NCI-H226 (cell line): ENCODE measurements around the gene ARHGAP18.
"Not testable (repeated sequence)": the region's sequence is repeated elsewhere in the genome, so short reads cannot be mapped to it uniquely, and the experiment has no call there.

Source experiments
- DNase-seq: peaks from one replicate; pipeline ENCODE4 v3.0.0-alpha.2; 2015

The ARHGAP18 gene

DNA sequence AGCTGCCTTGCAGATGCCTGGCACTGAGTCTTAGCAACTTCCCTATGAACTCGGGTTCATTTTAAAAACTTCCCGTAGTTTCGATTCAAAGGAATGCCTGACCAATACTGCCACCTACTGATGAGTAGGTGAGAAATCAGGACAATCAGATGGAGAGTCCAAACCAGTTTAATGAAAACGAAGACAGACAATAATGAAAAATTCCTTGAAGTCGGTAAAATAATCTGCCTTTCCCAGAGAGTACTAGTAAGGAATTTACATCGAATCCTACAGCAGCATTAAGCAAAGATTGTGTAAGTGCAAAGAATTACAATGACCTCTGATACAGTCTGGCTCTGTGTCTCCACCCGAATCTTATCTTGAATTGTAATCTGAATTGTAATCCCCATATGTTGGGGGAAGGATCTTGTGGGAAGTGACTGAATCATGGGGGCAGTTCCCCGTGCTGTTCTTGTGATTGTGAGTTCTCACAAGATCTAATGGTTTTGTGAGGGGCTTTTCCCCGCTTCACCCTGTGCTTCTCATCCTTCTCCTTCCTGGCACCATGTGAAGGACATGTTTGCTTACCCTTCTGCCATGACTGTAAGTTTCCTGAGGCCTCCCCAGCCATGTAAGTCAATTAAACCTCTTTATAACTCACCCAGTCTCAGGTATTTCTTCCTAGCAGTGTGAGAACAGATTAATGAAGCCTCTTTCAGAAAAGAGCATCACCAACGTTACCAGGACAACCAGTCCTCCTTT lies 134.4 kb downstream of the ARHGAP18 start:
- DNase-seq, result peak; percentile 43

DNA sequence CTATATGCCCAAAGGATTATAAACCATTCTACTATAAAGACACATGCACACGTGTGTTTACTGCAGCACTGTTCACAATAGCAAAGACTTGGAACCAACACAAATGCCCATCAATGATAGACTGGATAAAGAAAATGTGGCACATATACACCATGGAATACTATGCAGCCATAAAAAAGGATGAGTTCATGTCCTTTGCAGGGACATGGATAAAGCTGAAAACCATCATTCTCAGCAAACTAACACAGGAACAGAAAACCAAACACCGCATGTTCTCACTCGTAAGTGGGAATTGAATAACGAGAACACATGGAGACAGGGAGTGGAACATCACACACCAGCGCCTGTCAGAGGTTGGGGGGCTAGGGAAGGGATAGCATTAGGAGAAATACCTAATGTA lies 135.4 kb downstream of the ARHGAP18 start:
- not testable (repeated sequence) for DNase-seq

DNA sequence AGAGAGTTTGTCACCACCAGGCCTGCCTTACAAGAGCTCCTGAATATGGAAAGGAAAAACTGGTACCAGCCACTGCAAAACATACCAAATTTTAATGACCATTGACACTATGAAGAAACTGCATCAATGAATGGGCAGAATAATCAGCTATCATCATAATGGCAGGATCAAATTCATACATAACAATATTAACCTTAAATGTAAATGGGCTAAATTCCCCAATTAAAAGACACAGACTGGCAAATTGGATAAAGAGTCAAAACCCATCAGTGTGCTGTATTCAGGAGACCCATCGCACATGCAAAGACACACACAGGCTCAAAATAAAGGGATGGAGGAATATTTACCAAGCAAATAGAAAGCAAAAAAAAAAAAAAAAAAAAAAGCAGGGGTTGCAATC lies 139.0 kb downstream of the ARHGAP18 start:
- DNase-seq, result not testable (repeated sequence)

DNA sequence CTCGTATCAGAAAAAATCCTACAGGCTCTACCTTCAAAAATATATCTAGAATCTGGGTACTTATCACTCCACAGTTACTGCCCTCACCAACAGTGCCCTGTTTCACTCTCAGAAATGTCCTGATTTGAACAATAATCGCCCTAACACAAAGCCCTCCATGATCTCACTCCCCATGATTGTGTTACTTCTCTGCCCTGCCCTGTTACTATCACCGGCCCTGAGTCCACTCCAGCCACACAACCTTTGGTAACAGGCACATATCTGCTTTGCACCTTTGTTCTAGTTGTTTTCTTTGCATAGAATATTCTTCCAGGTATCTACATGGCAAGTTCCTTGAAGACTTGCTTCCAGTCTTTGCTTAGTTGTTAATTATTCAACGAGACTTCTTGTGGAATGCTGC lies 142.0 kb downstream of the ARHGAP18 start:
- DNase-seq, result no peak

DNA sequence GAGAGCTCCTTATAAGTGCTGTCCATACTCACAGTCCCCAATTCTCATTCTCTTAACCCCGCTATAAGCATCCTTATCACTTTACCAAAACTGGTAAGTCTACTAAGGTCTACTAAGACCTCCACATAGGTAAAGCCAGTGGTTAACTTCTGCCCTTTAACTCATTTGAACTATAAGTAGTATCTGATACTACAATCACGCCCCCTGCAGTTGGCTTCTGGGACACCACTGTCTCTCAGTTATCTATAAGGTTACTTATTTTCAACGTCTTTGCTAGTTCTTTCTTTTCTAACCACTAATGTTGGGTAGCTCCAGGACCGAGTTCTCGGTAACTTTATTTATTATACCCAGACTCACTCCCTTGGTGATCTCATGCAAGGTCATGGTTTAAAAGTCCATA lies 142.6 kb downstream of the ARHGAP18 start:
- DNase-seq, result no peak

DNA sequence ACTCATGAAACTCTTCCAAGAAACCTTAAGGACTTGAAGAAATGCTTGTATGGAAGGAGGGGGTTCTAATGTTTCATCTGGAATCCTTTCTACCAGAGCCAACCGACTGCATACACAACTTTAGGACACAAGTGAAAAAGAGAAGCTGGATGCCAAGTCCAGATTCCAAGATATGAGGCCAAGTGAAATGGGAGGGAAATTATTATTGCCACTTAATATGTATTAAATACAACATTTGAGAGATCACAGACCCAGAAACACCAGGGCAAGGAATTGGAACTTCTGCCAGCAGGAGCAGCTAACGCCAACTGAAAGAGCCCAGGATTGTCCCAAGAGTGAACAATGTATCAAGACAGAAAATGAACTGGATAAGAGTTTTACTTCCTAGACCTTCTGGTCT lies 144.2 kb downstream of the ARHGAP18 start:
- no peak for DNase-seq

DNA sequence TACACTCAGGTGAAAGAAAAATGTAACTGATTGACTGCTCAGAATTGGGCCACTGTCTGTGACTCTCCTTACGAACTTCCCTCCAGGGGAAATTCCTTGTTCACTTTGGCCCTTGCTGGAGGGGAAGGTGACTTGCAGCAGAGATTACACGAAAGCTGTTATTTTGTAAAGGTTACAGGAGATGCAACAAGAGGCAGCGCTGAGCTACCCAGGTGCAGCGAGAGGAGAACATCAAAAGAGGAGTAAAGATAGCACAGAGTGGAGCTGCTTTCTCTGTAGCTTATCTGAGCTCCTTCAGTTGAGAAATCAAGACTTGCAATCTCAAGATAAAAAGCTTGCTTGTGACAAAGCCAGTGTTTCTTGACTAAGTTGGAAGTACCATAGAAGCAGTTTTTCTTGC lies 144.6 kb downstream of the ARHGAP18 start:
- no peak for DNase-seq

DNA sequence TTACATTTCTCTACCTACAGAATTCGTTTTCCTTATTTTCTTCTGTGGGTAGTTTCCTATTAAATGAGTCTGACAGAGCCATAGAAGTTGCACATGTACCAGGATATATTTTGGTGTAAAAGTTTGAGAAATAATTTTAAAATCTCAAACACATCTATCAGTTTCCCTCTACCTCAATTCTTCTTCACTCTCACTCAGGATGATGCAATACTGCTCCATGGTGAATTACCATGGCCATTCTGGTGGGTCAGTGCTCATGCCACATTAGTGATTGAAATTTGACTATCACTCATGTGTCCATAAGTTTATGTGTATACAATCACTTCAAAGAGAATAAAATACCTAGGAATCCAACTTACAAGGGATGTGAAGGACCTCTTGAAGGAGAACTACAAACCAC lies 151.7 kb downstream of the ARHGAP18 start:
- DNase-seq, result no peak

DNA sequence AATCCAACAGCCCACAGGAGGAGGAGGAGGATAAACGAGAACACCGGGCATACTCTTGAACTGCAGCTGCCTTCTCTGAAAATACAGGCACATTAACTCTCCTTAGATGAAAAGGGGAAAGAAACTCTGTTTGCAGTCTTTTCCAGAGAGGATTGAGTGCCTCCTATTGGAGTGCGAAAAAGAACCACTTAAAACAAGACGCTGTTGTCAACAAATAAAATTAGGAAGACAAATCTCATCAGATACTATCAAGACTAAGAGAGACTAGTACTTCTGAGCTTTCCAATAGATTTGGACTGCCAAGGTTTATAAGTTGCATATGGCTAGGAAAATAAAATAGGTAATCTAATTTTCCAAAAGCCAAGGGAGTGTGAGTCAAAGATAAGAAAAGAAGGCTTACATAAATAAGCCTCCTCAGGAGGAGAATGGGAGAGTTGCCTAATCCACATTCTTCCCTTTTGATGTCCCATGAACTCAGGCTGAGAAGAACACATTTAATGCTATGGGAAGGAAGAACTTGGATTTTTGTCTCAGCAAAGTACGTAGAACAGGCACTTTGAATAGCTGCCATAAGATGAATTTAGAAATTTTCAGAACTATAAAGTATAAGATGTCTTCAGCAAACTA lies 154.7 kb downstream of the ARHGAP18 start:
- peak; percentile 68 for DNase-seq

DNA sequence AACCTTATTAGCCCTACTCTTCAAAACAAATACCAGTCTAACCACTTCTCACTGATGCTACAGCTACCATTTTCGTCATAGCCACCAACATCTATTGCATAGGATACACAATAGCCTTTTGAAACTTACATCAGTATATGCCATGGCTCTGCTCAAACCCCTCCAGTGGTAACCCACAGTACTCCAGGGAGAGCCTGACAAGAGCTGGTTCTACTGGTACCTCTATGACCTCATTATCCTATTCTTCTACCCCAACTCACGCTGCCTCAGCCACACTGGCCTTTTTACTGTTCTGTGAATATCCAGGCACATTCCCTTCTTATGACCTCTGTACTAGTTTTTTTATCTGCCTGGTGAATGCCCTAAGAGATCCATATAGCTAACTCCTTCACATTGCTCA lies 157.6 kb downstream of the ARHGAP18 start:
- DNase-seq, result no peak

DNA sequence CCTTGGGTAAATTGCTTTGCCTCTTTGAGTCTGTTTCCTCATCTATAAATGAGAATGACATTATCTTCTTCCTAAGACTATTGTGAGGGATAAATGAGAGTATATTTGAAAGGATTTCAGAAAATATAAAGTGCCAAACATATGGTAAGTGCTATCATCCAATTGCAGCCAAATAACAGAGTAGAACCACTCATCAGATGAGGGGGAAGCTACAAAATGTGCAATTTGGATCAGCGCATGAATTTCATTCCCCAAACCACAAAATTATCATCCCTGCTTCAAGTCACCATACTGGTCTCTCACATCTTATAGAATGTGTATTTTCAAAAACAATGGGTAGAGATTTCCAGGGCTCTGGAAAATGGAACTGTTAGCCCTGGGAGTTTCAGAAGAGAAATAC lies 158.5 kb downstream of the ARHGAP18 start:
- DNase-seq, result no peak

DNA sequence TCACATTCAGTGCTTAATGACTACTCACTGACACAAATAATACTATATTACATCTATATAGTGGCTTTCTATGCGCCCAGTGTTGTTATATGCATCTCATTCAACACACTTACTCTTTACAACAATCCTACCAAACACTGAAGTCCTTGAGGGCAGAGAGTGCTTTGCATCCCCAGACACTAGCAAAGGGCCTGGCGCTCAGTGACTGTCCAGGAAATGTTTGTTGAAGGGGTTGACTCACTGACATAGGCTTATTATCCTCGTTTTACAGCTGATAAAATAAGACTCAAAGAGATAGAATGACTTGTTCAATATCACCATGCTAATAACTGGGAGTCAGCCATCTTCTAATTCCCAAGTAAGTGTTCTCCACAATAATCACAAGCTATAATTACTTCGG lies 163.3 kb downstream of the ARHGAP18 start:
- DNase-seq, result no peak

DNA sequence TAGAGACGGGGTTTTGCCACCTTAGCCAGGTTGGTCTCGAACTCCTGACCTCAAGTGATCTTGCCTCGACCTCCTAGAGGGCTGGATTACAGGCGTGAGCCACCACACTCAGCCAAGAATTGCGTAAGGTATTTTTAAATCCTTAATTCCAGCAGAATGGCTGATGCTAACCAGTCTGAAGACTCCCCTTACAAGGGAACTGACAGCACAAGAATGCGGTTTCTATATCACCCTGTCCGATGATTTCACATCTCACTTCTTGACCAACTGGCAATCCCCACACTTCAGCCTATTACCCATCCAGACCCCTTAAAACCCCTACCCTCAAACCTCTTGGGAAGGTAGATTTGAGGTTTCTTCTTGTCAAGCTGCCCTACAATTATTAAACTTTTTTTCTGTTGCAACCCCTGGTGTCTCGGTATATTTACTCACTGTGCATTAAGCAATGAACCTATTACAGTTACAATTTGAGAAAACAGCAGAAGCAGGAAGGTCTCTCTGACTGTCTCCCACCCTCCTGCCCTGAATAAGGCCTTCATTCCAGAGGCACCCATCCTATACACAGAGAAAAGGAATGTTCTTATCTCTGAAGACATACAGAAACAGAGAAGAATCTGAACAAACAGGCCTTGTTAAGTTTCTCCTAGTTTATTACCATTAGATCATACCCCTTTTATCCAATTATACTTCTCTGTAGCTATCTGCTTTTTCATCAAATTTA lies 164.9 kb downstream of the ARHGAP18 start:
- peak; percentile 58 for DNase-seq

DNA sequence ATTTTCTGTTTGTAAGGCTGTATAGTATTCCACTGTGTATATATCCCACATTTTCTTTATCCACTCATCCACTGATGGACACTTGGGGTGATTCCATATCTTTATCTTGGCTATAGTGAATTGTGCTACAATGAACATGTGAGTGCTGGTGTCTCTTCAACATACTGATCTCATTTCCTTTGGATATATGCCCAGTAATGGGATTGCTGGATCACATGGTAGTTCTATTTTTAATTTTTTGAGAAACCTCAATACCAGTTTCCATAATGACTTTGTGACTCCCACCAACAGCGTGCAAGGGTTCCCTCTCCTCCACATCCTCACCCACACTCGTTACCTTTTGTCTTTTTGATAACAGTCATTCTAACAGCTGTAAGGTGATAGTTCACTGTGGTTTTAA lies 166.0 kb downstream of the ARHGAP18 start:
- peak; percentile 77 for DNase-seq

DNA sequence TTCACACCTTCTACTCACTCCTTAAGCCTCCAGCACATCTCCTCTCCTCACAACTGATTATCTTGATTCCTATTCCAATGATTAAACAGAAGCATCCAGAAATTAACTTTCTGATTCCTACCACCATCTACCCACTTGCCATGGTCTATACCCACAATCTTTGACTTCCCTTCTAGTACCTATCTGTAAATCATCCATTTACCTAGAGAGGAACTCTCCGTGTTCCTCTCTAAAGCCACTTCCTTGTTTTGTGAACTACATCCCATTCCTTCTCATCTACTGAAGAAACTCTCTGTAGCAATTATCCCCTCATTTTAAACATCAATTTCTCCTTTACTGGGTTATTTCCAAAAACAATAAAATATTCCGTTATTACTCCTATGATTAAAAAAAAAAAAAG lies 167.3 kb downstream of the ARHGAP18 start:
- DNase-seq, result no peak

DNA sequence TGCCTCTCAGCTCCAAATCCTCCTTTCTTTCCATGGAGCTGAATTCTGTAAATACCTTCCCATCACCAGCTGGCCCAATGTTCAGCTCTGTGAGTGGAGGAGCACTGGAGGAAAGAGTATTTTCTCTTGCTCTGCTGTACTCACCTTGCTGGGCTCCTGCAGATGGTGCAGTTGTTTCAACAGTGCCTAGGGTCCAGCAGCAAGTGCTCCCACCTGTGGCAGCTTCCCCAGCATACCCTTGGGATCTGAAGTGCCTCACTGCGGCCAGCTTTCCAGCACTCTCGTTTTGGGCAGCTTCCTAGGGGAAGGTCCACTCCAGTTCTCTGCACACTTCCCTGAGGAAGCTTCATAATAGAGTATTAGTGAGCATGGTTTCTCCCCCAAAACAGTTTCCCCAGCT lies 170.9 kb downstream of the ARHGAP18 start:
- DNase-seq, result no peak

DNA sequence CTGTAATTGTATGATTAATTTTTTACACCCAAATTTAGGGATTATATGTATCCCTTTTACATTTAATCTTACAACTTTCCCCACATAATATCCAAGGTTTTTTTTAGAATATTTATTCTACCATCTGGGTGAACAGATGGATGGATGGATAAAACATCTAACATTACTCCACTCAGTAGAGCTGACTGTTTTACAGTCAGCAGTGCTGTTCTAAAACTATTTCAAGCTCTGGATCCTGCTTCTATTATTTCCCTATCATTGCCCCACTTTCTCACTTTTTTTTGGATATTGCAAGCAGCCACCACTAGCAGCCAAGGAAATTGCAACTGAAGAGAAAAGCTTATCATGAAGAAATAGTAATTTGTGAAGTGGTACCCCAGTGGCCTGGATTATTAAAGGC lies 173.7 kb downstream of the ARHGAP18 start:
- no peak for DNase-seq

DNA sequence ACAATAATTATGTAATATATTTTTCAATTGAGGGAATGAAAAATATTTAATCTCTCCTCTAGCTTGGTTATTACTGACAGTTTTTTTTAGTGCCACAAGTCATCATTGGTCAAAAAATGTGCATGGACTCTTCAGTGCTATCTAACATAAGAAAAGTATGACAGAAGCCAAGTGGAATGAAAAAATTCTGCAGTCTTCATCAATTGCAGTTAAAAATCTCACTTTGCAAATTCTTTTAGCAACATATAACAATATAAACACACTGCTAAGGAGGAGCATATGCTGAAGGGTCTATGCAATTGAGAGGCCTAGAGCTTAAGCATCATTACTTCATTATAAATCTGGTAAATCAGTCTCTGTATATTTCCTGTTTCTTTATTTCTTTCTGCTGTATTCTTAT lies 175.1 kb downstream of the ARHGAP18 start:
- DNase-seq, result no peak
